IMR-90 (cell line): ENCODE data around the gene ITGA1. TPM values are rescaled to one million over a fixed set of nuclear protein-coding genes. Genes with fewer than 3 reads are reported as not detected.

Source experiments
- ATAC-seq: fragments of 200-7000 bp; cut with Tn5 transposase; 2 replicates; pipeline ENCODE4 v1.9.1; 2020; ENCODE audit warnings: low read depth, mild to moderate bottlenecking, moderate library complexity
- BruUV-seq: library from RNA; stranded (reverse); fragments of 400-500 nt; replicated peaks from 2 replicates; lab custom pipeline; 2021; lab: Mats Ljungman, UMichigan
- CTCF ChIA-PET: fragments of 300-600 bp; formaldehyde crosslinking; extraction: SDS; loops from one replicate; lab custom pipeline; 2021; ENCODE audit warnings: antibody characterized with exemption; lab: Yijun Ruan, JAX
- POLR2A ChIA-PET: fragments of 300-600 bp; sonication (Branson Sonifier 250); formaldehyde crosslinking; loops from one replicate; lab custom pipeline; 2022; ENCODE audit warnings: antibody characterized with exemption; ENCODE audit not compliant: unreplicated experiment; lab: Charles Lee
- DNase-seq: peaks from one replicate; pipeline ENCODE4 v3.0.0; 2013
- H2AFZ ChIP-seq: replicated peaks from 2 replicates; pipeline ENCODE3; 2013; ENCODE audit warnings: low read length, mild to moderate bottlenecking; ENCODE audit not compliant: poor library complexity
- H2AK5ac ChIP-seq: 2 replicates; pipeline ENCODE4 v1.6.1; 2013; ENCODE audit warnings: low read depth, low read length, inconsistent platforms
- H2AK9ac ChIP-seq: replicated peaks from 2 replicates; pipeline ENCODE3; 2013; ENCODE audit warnings: mild to moderate bottlenecking, low read depth, low read length, moderate library complexity; ENCODE audit not compliant: poor library complexity
- H2BK120ac ChIP-seq: 2 replicates; pipeline ENCODE4 v1.6.1; 2013; ENCODE audit warnings: low read depth, low read length, inconsistent platforms
- H2BK15ac ChIP-seq: 3 replicates; pipeline ENCODE4 v1.6.1; 2013; ENCODE audit warnings: low read depth, low read length, inconsistent platforms
- H2BK20ac ChIP-seq: 2 replicates; pipeline ENCODE4 v1.6.1; 2013; ENCODE audit warnings: low read depth, mild to moderate bottlenecking, inconsistent platforms, low read length, moderate library complexity
- H2BK5ac ChIP-seq: 2 replicates; pipeline ENCODE4 v1.6.1; 2013; ENCODE audit warnings: mild to moderate bottlenecking, low read depth, low read length, inconsistent platforms; ENCODE audit not compliant: poor library complexity, severe bottlenecking
- H3K14ac ChIP-seq: replicated peaks from 2 replicates; pipeline ENCODE4 v1.6.1; 2013; ENCODE audit warnings: low read depth, low read length, inconsistent platforms
- H3K18ac ChIP-seq: 2 replicates; pipeline ENCODE4 v1.6.1; 2013; ENCODE audit warnings: low read depth, low read length, control low read depth
- H3K23ac ChIP-seq: 2 replicates; pipeline ENCODE4 v1.6.1; 2013; ENCODE audit warnings: low read depth, low read length, inconsistent platforms
- H3K27ac ChIP-seq: 2 replicates; pipeline ENCODE4 v1.5.1; 2013; ENCODE audit warnings: mild to moderate bottlenecking, control low read depth, low read length; ENCODE audit not compliant: insufficient read depth
- H3K27me3 ChIP-seq: 2 replicates; pipeline ENCODE4 v1.6.1; 2013; ENCODE audit warnings: low read length; ENCODE audit not compliant: control insufficient read depth, insufficient read depth
- H3K36me3 ChIP-seq: 2 replicates; pipeline ENCODE4 v1.6.1; 2013; ENCODE audit warnings: low read length, mixed read lengths; ENCODE audit not compliant: control insufficient read depth, insufficient read depth
- H3K4ac ChIP-seq: 2 replicates; pipeline ENCODE4 v1.6.1; 2013; ENCODE audit warnings: low read depth, low read length, inconsistent platforms
- H3K4me1 ChIP-seq: 2 replicates; pipeline ENCODE4 v1.6.1; 2013; ENCODE audit warnings: low read length, mixed read lengths; ENCODE audit not compliant: control insufficient read depth, insufficient read depth
- H3K4me2 ChIP-seq: 2 replicates; pipeline ENCODE4 v1.6.1; 2013; ENCODE audit warnings: low read depth, mild to moderate bottlenecking, control low read depth, low read length, moderate library complexity
- H3K4me3 ChIP-seq: 2 replicates; pipeline ENCODE4 v1.5.1; 2013; ENCODE audit warnings: low read depth, mild to moderate bottlenecking, control low read depth, low read length, moderate library complexity; ENCODE audit not compliant: insufficient read depth
- H3K56ac ChIP-seq: 2 replicates; pipeline ENCODE4 v1.6.1; 2013; ENCODE audit warnings: low read length, inconsistent platforms; ENCODE audit not compliant: insufficient read depth; ENCODE audit errors: extremely low read depth
- H3K79me1 ChIP-seq, 2 experiments: 2 replicates each; pipeline ENCODE4 v1.6.1; 2013; ENCODE audit warnings: low read length in 2 of 2, inconsistent platforms in 1 of 2, low read depth in 1 of 2
- H3K9ac ChIP-seq: 2 replicates; pipeline ENCODE4 v1.6.1; 2013; ENCODE audit warnings: low read depth, low read length, control low read depth
- H3K9me1 ChIP-seq: 2 replicates; pipeline ENCODE4 v1.6.1; 2013; ENCODE audit warnings: low read length, inconsistent platforms; ENCODE audit not compliant: insufficient read depth
- H3K9me3 ChIP-seq: 2 replicates; pipeline ENCODE4 v1.6.1; 2013; ENCODE audit warnings: low read length; ENCODE audit not compliant: control insufficient read depth, insufficient read depth
- H4K20me1 ChIP-seq: 2 replicates; pipeline ENCODE4 v1.6.1; 2013; ENCODE audit warnings: low read length, inconsistent platforms; ENCODE audit not compliant: insufficient read depth
- H4K5ac ChIP-seq: 2 replicates; pipeline ENCODE4 v1.6.1; 2013; ENCODE audit warnings: mild to moderate bottlenecking, low read depth, low read length, control low read depth
- H4K8ac ChIP-seq, 2 experiments: 2 replicates each; pipeline ENCODE4 v1.6.1; 2013; ENCODE audit warnings: low read depth in 2 of 2, low read length in 2 of 2, control low read depth in 1 of 2, inconsistent platforms in 1 of 2
- H4K91ac ChIP-seq: 2 replicates; pipeline ENCODE4 v1.6.1; 2013; ENCODE audit warnings: low read depth, low read length, inconsistent platforms; ENCODE audit not compliant: insufficient read depth
- CHD1 ChIP-seq: IDR thresholded peaks from 2 replicates; pipeline ENCODE4 v1.6.1; 2012; ENCODE audit warnings: low read depth, low read length, improper control_type of control experiment
- FOS ChIP-seq: fragments of 150-350 bp; IDR thresholded peaks from 2 replicates; pipeline ENCODE4 v1.6.1; 2016; ENCODE audit warnings: low read depth, low read length
- MXI1 ChIP-seq: IDR thresholded peaks from 2 replicates; pipeline ENCODE4 v1.6.1; 2012; ENCODE audit warnings: low read depth, mild to moderate bottlenecking, low read length, moderate library complexity, borderline replicate concordance
- NFE2L2 ChIP-seq: fragments of 150-350 bp; IDR thresholded peaks from 2 replicates; pipeline ENCODE4 v1.6.1; 2016; ENCODE audit warnings: low read depth, mild to moderate bottlenecking, low read length
- POLR2A ChIP-seq: IDR thresholded peaks from 2 replicates; pipeline ENCODE4 v1.6.1; 2012; ENCODE audit warnings: mild to moderate bottlenecking, low read depth, low read length
- RAD21 ChIP-seq: IDR thresholded peaks from 2 replicates; pipeline ENCODE4 v1.6.1; 2012; ENCODE audit warnings: low read length, improper control_type of control experiment
- WGBS, 2 experiments: methylation state at CpG; one replicate each; pipeline versions ENCODE4 v1.1.5 to v1.1.7; 2013; ENCODE audit warnings: missing lambda C conversion rate in 2 of 2; ENCODE audit not compliant: insufficient read length in 1 of 2; ENCODE audit errors: extremely low coverage in 2 of 2; 5-methylcytosine and 5-hydroxymethylcytosine counted together
- dilution Hi-C: fragments of 300-500 bp; cut with HindIII; formaldehyde crosslinking; loops from one replicate; pipeline ENCODE4 v1.14.3; 2018; ENCODE audit warnings: low sequenced_read_pairs; ENCODE audit not compliant: unreplicated experiment
- in situ Hi-C: fragments of 300-500 bp; cut with MboI; formaldehyde crosslinking; loops from 3 replicates; pipeline ENCODE4 v1.14.3; 2019; ENCODE audit warnings: low sequenced_read_pairs, inconsistent platforms, mixed read lengths
- intact Hi-C: fragments of 100-400 bp; cut with micrococcal nuclease; formaldehyde crosslinking; loops from 2 replicates; pipeline ENCODE4 v1.10.0; 2022
- polyA plus RNA-seq, 3 experiments: library from polyadenylated mRNA; depleted of rRNA; stranded (reverse); fragments of >200 nt; gene quantifications; 2 replicates each; pipeline ENCODE4 v1.2.3, GENCODE V29; 2012; ENCODE audit warnings: low replicate concordance in 1 of 3
- total RNA-seq: library from RNA; depleted of rRNA; stranded (reverse); fragments of >200 nt; gene quantifications from 2 replicates; pipeline ENCODE4 v1.2.3, GENCODE V29; 2012

The ITGA1 gene
- total and polyA plus RNA-seq, 2 of the 4 experiments (the other 2 are of a cell fraction) = 22.3 to 95.2 TPM

DNA sequence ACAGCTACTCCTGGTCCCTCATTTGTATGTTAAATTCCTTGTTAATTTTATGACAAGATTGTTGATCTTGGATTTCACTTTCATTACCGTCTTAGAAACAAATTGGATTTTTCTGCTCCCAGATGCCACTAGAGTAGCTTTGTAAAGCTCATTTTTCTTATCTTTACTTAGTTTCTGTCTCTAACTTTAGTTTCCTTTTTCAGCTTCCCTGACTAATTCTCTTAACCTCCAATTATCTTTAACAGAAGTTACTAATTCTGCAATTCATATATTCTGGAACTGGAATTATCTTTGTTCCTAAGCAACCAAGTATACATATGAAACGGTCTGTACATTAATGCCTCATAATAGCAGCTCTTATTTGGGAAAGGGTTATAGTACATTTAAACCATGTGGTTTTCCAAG, 16.7 kb downstream of the ITGA1 start:
- H3K36me3 ChIP-seq = peaks cover 13% of the 10 kb centered on the region
- H4K5ac ChIP-seq = no peak overlapping the region
- dilution Hi-C loops (no loop called here), in situ Hi-C loops (loop anchor here (5.0 kb wide), 1 partner anchor 33 kb away; no protein-coding TSS in a partner anchor), intact Hi-C loops (loop anchor here (1.0 kb wide), 1 partner anchor 111 kb away; no protein-coding TSS in a partner anchor)
- no peak overlapping the region for H2BK20ac ChIP-seq
- ATAC-seq (no peak), DNase-seq (no peak)
- TF ChIP-seq MXI1 (no peak), NFE2L2 (no peak), CHD1 (no peak), POLR2A (0 out of 2 replicates have a peak, but pooled peaks have one; percentile 6), FOS (no peak), RAD21 (no peak)
- H3K23ac ChIP-seq = peak overlapping the region; percentile 42; the same call in 1 of the 2 replicates
- H2AK9ac ChIP-seq = no peak overlapping the region
- CTCF ChIA-PET = interaction anchor here (1.1 to 1.6 kb wide), 3 partner anchors 35 to 111 kb away, joined by 3 to 4 read pairs (median 3); no protein-coding TSS in a partner anchor
- H3K4me3 ChIP-seq = peak overlapping the region; percentile 28; the same call in 1 of the 2 replicates
- BruUV-seq = no TSS peak
- H3K27me3 ChIP-seq = no peaks in the 10 kb centered on the region
- H4K20me1 ChIP-seq = peaks cover 30% of the 10 kb centered on the region
- no peak overlapping the region for H2BK15ac ChIP-seq
- H3K18ac ChIP-seq = no peak overlapping the region
- H3K4me2 ChIP-seq = peak overlapping the region; percentile 75
- H3K79me1 ChIP-seq = peaks cover 7 to 29% of the 10 kb centered on the region in 2 experiments
- no peak overlapping the region for H4K91ac ChIP-seq
- H2BK5ac ChIP-seq = peak overlapping the region; percentile 93
- no peaks in the 10 kb centered on the region for H3K9me3 ChIP-seq
- H4K8ac ChIP-seq = peak overlapping the region in 1 of 2 experiments; percentile 14; a peak in 1 of 4 replicates
- no peak overlapping the region for H3K27ac ChIP-seq
- POLR2A ChIA-PET = interaction anchor here (0.6 kb wide), 1 partner anchor 16 kb away, joined by 3 read pairs; no protein-coding TSS in a partner anchor
- H2AK5ac ChIP-seq = no peak overlapping the region
- peak overlapping the region; percentile 41; the same call in 1 of the 2 replicates for H3K9ac ChIP-seq
- H3K4ac ChIP-seq = peak overlapping the region; percentile 7; the same call in 1 of the 2 replicates
- no CpG with 5 or more reads among the region's 2 CpGs for WGBS, 2 experiments
- no peak overlapping the region; the same call in 1 of the 2 replicates for H3K14ac ChIP-seq
- peaks cover 3% of the 10 kb centered on the region; the same call in 1 of the 2 replicates for H3K9me1 ChIP-seq
- H3K56ac ChIP-seq = 0 out of 2 replicates have a peak overlapping the region, but pooled peaks have one; percentile 31
- peaks cover 12% of the 10 kb centered on the region for H3K4me1 ChIP-seq
- no peak overlapping the region for H2AFZ ChIP-seq
- no peak overlapping the region for H2BK120ac ChIP-seq
